ENCODE measurements around the gene C12orf43.

C12orf43 gene

DNA sequence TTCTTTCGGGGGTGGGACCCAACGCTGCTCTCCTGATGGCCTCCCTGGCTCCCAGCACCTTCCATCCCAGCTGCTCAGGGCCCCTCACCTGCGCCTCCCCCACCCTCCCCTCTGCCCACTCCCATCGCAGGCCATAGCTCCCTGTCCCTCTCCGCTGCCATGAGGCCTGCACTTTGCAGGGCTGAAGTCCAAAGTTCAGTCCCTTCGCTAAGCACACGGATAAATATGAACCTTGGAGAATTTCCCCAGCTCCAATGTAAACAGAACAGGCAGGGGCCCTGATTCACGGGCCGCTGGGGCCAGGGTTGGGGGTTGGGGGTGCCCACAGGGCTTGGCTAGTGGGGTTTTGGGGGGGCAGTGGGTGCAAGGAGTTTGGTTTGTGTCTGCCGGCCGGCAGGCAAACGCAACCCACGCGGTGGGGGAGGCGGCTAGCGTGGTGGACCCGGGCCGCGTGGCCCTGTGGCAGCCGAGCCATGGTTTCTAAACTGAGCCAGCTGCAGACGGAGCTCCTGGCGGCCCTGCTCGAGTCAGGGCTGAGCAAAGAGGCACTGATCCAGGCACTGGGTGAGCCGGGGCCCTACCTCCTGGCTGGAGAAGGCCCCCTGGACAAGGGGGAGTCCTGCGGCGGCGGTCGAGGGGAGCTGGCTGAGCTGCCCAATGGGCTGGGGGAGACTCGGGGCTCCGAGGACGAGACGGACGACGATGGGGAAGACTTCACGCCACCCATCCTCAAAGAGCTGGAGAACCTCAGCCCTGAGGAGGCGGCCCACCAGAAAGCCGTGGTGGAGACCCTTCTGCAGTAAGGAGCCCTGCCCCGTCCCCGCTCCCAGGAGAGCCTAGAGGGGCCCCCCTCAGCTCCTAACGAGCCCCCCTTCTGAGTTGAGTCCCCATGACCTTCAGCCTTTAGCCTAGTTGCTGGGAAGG lies 37.7 kb downstream of the C12orf43 start, which contains the start of gene HNF1A:
Gene HNF1A (plus strand): TSS at position 248 of the 924 bp plus-strand sequence. CDS start 226 bp downstream, at position 474.
- DNase-seq (ENCODE audit: low read depth), result no peak

DNA sequence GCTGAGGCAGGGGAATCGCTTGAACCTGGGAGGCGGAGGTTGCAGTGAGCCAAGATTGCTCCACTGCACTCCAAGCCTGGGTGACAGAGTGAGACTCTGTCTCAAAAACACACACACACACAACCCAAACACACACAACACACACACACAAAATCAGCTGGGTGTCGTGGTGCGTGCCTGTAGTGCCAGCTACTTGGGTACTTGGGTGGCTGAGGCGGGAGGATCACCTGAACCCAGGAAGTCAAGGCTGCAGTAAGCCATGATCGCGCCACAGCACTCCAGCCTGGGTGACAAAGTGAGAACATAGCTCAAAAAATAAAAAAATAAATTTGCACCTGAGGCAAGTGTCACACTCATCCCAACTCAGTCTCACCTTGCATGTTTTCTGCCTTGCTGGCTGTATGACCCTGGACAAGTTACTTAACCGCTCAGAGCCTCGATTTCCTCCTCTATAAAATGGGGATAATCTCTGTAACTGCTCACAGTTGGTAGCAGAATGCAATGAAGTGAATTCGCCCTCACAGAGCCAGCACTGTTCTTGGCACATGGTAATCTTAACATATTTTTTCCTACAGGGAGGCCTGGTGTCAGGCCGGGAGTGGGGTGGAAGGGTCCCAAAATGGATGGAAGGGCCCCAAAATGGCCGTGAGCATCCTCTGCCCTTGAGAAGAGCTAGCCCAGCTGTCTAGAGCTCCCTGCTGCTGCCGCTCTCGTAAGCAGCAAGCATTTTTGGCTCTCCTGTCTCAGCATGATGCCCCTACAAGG lies 38.6 kb downstream of the C12orf43 start:
- no peak for DNase-seq (ENCODE audit: low read depth)

DNA sequence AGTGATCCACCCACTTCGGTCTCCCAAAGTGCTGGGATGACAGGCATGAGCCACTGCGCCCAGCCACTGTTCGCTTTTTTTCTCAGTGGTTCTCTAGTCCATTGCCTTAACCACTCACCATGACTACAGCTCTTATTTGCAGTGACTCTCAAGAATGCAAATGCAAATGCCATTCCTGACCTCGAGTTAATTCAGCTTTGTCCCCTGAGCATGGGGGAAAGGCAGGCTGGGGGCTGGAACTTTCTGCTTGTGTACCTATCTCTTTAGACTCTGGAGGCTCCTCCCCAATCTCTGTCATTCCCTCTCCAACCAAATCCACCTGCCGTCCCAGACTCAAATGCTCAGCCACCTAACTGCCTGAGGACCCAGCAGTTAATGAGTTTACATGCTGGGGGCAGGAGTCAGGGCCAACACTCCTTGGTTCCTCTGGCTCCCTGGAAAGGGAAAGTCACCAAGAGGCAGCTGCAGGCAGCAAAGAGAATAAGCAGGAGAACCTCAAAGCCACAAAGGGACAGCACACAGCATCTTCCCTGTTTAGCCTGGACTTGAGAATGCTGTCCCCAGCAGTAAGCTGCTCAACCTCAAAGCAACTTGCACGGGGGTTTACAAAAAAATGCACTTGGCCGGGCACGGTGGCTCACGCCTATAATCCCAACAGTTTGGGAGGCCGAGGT lies 43.3 kb downstream of the C12orf43 start:
- no peak for DNase-seq (ENCODE audit: low read depth)

GRCh38 chr12:120971299-120972180 lies 44.7 kb downstream of the C12orf43 start:
- no peak for DNase-seq (ENCODE audit: low read depth)

DNA sequence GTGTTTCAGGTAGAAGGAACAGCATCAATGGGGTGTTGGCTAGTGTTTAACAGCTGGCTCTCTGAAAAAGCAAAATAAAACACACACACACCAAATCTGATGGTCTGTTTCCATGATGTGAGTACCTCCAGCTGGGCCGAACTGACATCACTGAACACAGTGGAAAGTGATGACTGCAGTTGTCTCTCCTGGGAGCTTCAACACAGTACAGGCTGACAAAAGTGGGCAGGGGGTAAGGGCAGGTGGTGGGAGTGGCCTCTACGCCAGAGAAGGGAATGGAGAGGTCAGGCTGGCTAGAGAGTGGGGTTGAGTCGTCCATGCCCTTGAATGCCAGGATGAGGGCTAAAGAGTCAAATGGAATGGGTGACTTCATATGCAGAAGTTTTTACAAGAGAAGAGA lies 46.0 kb downstream of the C12orf43 start:
- DNase-seq (ENCODE audit: low read depth), result no peak

DNA sequence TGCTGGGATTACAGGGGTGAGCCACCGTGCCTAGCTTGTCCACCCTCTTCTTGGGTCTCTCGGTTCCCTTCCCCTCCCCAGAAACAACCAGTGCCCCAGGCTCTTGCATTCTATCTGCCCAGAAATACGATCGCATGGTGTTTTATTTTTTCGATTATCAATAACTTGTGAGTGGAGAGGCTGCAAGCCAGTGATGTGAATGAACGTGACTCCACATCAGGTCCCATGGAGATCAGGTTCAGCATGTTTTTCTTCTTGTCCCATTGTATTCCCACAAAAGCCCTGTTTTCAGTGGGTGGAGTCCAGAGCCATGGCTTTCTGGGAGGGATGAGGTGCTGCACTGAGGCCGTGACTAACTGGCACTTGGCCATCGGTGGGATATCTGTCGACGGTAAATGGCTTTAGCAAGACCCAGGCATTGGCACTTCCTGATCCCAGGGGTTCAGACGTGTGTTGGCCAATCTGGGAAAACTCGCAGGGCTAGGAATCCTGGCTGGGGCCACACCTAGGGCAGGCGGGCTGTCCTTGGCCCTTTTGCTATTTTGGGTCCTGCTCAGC lies 50.7 kb downstream of the C12orf43 start:
- DNase-seq (ENCODE audit: low read depth), result no peak

DNA sequence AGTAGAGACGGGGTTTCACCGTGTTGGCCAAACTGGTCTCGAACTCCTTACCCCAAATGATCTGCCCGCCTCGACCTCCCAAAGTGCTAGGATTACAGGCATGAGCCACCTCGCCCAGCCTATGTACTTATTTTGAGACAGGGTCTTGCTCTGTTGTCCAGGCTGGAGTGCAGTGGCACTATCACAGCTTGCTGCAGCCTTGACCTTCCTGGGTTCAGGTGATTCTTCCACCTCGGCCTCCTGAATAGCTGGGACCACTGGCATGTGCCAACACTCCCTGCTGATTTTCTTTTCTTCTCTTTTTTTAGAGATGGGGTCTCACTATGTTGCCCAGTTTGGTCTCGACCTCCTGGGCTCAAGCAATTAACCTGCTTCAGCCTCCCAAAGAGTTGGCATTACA lies 52.0 kb downstream of the C12orf43 start:
- DNase-seq (ENCODE audit: low read depth), result no peak

DNA sequence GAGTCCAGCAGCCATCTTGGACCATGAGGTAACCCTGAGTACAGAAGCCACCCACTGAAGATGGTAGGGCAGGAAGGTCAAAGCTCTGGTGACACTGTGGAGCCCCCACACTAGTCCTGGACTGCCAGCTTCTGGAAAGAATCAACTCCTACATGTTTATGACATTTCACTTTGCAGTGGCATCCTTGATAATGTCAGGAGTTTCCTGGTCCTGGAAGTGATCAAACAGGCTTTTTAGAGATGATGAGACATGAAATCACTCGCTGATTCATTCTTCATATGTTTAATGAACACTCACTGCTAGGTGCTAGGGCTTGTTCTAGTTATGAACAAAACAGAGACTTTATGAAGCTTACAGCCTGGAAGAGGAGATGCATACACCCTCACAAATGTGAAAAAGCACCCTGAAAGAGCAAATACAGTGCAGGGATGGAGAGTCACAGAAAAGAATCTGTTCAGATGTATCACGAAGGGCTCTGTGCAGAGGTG lies 53.7 kb downstream of the C12orf43 start:
- DNase-seq (ENCODE audit: low read depth), result no peak

DNA sequence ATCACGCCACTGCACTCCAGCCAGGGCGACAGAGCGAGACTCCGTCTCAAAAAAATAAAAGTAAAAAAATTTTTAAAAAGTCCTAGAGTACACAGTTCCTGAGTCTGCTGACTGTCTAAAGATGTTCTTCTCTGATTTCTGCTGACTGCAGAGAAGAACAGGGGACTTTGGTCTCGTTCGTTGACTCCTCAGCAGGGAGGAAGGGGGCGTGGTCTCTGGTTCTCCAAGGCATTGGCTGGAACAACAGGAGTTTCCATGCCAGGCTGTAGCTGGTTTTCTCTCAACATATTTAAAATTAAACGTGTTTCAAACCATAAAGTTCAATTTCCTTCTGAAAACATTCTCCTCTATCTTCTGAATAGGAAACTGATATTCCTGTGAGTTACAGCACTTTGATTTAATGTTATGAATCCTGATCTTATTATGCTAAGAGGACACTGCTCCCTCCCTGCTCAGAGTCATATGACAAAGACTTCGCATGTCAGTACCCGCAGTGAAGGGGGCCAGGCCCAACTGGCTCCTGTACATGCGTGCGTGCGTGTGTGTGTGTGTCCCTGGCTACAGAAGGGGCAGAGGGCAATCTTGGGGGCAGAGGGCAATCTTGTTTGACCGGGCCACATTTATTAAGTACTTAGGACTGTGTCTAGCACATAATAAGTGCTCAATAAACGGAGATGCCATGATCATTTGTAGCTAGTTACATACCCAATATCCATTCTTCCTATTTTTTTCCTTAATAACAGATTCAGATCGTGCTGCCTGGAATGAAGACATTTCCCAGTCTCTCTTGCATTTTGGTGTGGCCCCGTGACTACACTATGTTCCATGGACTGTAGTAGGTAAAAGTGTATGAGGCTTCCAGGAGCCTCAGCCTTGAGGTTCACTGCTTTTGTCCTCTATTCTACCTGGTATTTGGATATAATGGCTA lies 54.4 kb downstream of the C12orf43 start:
- no peak for DNase-seq (ENCODE audit: low read depth)

GRCh38 chr12:120960657-120961056 lies 55.6 kb downstream of the C12orf43 start:
- peak; percentile 18 for DNase-seq (ENCODE audit: low read depth)

- DNase-seq (ENCODE audit: low read depth), result no peak
Measured at GRCh38 chr12:120959111-120959878, 57.0 kb downstream of the C12orf43 start.

DNA sequence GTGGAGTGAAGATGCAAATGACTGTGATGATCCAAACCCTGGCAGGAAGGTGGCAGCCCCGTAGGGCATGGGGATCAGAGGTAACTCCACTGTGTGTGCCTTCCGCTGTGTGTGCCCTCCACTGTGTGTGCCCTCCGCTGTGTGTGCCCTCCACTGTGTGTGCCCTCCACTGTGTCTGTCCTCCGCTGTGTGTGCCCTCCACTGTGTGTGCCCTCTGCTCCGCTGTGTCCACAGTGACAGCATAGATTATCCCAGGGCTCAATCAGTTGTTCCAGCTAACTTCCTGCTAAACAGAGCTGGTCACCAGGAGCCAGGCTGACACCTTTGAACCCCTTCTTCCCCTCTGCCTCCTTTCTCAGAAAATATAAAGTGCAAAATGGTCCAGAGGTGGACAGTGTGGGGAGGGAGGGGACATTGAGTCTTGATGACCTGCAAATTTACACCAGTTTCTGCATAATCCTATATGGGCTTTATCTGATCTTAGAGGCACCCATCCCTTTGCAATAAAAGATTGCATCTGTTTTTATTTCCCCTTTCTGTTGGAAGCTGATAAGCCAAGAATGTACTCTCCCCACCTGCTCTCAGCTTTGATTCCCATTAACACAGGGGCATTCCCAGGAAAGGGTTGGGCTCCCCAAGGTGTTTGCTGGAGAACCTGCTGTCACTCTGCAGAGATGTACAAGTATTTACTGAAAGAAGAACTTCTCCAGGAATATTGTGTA lies 59.5 kb downstream of the C12orf43 start:
- no peak for DNase-seq (ENCODE audit: low read depth)

GRCh38 chr12:120955232-120955631 lies 61.1 kb downstream of the C12orf43 start:
- DNase-seq (ENCODE audit: low read depth), result no peak

DNA sequence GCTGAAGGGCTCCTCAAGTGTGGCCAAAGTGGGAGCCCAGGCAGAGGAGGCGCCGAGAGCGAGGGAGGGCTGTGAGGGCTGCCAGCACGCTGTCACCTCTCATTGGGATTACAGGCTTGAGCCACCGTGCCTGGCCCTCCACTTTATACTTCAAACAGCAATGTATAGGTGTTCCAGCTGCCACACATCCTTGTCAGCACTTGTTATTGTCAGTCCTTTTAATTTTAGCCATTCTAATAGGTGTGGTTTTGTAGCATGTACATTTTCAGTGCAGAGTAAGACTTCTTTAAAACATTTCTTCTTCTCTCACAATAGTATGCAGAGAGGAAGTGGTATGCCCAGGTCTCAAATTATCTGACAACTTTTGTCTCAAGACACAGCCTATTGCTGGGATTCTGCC lies 65.5 kb downstream of the C12orf43 start:
- DNase-seq (ENCODE audit: low read depth), result no peak

Data from activated T-cell treated with anti-CD3 and anti-CD28 coated beads for 48 hours (primary cell).